ENCODE results near the gene B4GALNT4.

Gene B4GALNT4

DNA sequence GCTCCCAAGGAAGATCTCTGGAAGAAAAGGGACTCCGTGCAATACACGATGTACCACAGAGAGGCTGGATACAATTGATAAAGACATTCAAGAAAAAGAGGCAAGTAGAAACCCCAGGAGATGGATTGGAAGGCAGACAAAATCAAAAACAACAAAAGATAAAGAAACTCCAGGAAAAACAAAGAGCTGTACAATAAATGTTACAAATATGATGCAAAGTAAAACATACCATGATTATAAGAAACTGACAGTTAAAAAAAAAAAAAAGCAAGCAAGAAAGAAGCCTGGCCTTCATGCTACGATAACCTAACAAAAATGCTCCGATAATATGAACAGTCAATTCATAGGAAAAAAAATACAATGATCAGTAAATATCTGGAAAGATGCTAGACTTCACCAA is 56.0 kb downstream of the B4GALNT4 start:
- DNase-seq: no peak

DNA sequence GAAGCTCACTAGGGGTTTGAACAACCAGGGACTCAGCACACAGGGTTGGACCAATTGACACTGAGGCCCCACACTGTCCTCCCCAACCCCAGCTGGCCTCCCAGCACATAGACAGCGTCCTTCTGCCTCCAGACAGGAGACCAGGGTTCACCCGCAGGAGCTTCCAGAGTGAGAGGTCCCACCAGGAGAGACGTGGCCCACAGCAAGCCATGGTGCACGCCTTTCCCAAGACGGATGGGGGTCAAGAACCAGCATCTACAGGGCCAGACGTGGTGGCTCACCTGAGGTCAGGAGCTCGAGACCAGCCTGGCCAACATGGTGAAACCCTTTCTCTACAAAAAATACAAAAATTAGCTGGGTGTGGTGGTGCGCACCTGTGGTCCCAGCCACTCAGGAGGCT is 57.6 kb downstream of the B4GALNT4 start:
- DNase-seq: no peak

DNA sequence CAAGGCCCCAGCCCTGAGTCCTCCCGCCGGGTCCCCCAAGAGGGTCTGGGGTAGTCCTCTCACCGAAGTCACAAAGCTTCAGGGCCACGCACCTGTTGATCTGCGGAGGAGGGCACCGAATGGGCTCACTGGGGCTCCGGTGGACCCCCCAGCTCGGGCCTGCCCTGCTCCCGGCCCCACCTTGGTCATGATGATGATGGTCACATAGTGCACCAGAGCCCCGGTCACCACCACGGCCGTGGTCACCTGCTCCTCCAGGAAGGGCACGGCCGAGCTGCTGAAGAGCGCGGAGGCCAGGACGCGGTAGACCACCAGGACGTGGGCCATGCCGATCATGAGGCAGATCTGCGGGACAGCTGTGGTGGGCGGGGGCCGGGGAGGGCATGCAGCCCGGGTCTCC is 59.0 kb downstream of the B4GALNT4 start:
- DNase-seq: no peak

DNA sequence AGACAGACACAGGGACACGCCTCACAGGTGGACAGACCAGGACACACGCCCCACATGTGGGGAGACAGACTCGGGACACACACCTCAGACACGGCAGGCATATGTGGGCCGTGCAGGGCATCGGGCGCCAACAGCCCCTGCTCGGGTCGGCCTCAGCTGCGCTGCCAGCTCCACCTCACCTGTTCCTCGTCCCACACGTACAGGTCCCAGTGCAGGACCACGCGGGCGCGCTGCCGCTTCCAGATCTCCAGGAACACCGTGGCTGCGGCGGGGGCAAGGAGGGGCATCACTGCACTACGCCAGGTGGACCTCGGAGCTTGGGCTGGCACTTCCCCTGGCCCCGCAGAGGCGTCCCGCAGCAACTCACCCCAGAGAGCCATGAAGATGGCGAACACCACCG is 60.1 kb downstream of the B4GALNT4 start:
- no peak for DNase-seq

DNA sequence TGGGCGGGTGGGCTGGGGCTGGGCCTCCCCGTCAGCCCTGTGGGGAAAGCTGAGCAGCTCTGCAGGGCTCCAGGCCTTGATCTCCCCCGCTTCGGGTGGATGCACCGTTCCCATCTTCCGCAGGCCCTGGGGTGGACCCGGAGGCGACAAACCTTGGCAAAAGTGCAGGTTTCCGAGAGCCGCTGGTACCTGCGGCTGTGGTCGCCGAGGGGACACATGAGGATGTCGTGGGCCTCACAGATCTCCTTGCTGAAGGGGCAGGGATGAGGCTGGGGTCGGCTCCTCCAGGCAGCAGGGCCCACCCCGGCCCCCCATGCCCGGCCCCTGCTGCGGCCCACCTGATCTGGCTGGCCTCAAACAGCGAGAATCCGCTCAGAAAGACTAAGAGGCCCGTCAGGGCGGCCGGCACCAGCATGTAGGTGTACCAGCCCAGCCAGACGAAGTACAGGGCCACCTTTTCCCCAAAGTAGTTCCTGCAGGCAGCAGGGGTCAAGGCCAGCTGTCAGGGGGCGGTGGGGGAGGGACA is 60.7 kb downstream of the B4GALNT4 start:
- no peak for DNase-seq

All from EL (cell line).